HG02840 (cell line): Measurements from ENCODE around the gene PTGER3.
"Not testable (repeated sequence)": the region's sequence is repeated elsewhere in the genome, so short reads cannot be mapped to it uniquely, and the experiment has no call there.

ENCODE experiments used
- ATAC-seq: cut with Tn5 transposase; IDR thresholded peaks from one replicate; pipeline ENCODE4 v1.9.1; 2021; ENCODE audit warnings: mild to moderate bottlenecking, moderate library complexity, moderate number of reproducible peaks; ENCODE audit not compliant: unreplicated experiment, low FRiP score

The PTGER3 gene

GRCh38 chr1:71018791-71019190 lies 28.8 kb downstream of the PTGER3 start:
- no peak for ATAC-seq

GRCh38 chr1:71015745-71016144 lies 31.9 kb downstream of the PTGER3 start:
- ATAC-seq: no peak

GRCh38 chr1:71014178-71014579 lies 33.4 kb downstream of the PTGER3 start:
- no peak for ATAC-seq

GRCh38 chr1:71002709-71003475 lies 44.7 kb downstream of the PTGER3 start:
- ATAC-seq: no peak

GRCh38 chr1:71001624-71002023 lies 46.0 kb downstream of the PTGER3 start:
- no peak for ATAC-seq

- no peak for ATAC-seq
These were observed 49.8 kb downstream of the PTGER3 start for GRCh38 chr1:70997793-70998192.

- no peak for ATAC-seq
These were observed 52.8 kb downstream of the PTGER3 start for GRCh38 chr1:70994753-70995268.

GRCh38 chr1:70993798-70994197 lies 53.8 kb downstream of the PTGER3 start:
- ATAC-seq: no peak

GRCh38 chr1:70992521-70992920 lies 55.1 kb downstream of the PTGER3 start:
- no peak for ATAC-seq

GRCh38 chr1:70990469-70991253 lies 57.0 kb downstream of the PTGER3 start:
- no peak for ATAC-seq

- ATAC-seq: no peak
These were observed 60.1 kb downstream of the PTGER3 start for GRCh38 chr1:70987497-70987896.

GRCh38 chr1:70985776-70986225 lies 61.8 kb downstream of the PTGER3 start:
- ATAC-seq: not testable (repeated sequence)

- ATAC-seq: not testable (repeated sequence)
These were observed 62.3 kb downstream of the PTGER3 start for GRCh38 chr1:70985278-70985677.

- ATAC-seq: no peak
These were observed 67.3 kb downstream of the PTGER3 start for GRCh38 chr1:70980361-70980760.

GRCh38 chr1:70979881-70980280 lies 67.7 kb downstream of the PTGER3 start:
- ATAC-seq: no peak

GRCh38 chr1:70979313-70979712 lies 68.3 kb downstream of the PTGER3 start:
- no peak for ATAC-seq

- ATAC-seq: no peak
These were observed 69.0 kb downstream of the PTGER3 start for GRCh38 chr1:70978623-70979022.

- ATAC-seq: no peak
These were observed 70.0 kb downstream of the PTGER3 start for GRCh38 chr1:70977575-70977974.

GRCh38 chr1:70977041-70977440 lies 70.6 kb downstream of the PTGER3 start:
- no peak for ATAC-seq

- no peak for ATAC-seq
These were observed 73.9 kb downstream of the PTGER3 start for GRCh38 chr1:70973754-70974153.

GRCh38 chr1:70970407-70970806 lies 77.2 kb downstream of the PTGER3 start:
- no peak for ATAC-seq
